Common myeloid progenitor, CD34-positive (primary cell): ENCODE measurements around the gene MME.

Source experiments
- CTCF ChIA-PET: fragments of 350-600 bp; sonication (Branson Sonifier 250); formaldehyde crosslinking; loops from one replicate; lab custom pipeline; 2021; ENCODE audit warnings: antibody characterized with exemption; lab: Charles Lee
- POLR2A ChIA-PET: fragments of 350-600 bp; sonication (Branson Sonifier 250); formaldehyde crosslinking; loops from one replicate; lab custom pipeline; 2021; ENCODE audit warnings: antibody characterized with exemption; lab: Charles Lee
- DNase-seq, 3 donors: peaks; one replicate each; pipeline versions ENCODE4 v3.0.0 to v3.0.0-alpha.2; 2013
- H3K27ac ChIP-seq, 2 experiments: 1 replicate in 1 of 2; 2 replicates in 1 of 2; pipeline ENCODE4 v1.7.0; 2013; ENCODE audit warnings: inconsistent platforms in 2 of 2, low read length in 2 of 2, mild to moderate bottlenecking in 2 of 2, low read depth in 1 of 2, moderate library complexity in 1 of 2; ENCODE audit not compliant: severe bottlenecking in 2 of 2, insufficient read depth in 1 of 2, poor library complexity in 1 of 2
- H3K27me3 ChIP-seq, 5 experiments: replicated peaks in 2 of 5; 1 replicate in 3 of 5; 2 replicates in 2 of 5; pipeline versions ENCODE4 v1.6.1 to v1.7.0; 2013; ENCODE audit warnings: low read length in 4 of 5, mild to moderate bottlenecking in 2 of 5, moderate library complexity in 2 of 5, inconsistent platforms in 1 of 5; ENCODE audit not compliant: insufficient read depth in 5 of 5, control insufficient read depth in 4 of 5
- H3K36me3 ChIP-seq, 4 experiments: 1 replicate in 2 of 4; 2 replicates in 2 of 4; pipeline versions ENCODE4 v1.6.1 to v1.7.0; 2013; ENCODE audit warnings: low read length in 3 of 4, control low read depth in 1 of 4, mild to moderate bottlenecking in 1 of 4; ENCODE audit not compliant: control insufficient read depth in 4 of 4, insufficient read depth in 4 of 4
- H3K4me1 ChIP-seq, 4 experiments: 1 replicate in 3 of 4; 2 replicates in 1 of 4; pipeline versions ENCODE4 v1.6.1 to v1.7.1; 2013; ENCODE audit warnings: low read length in 3 of 4, mild to moderate bottlenecking in 3 of 4, control low read depth in 1 of 4, inconsistent platforms in 1 of 4, moderate library complexity in 1 of 4; ENCODE audit not compliant: control insufficient read depth in 4 of 4, insufficient read depth in 4 of 4; ENCODE audit errors: control extremely low read depth in 1 of 4
- H3K4me3 ChIP-seq, 7 experiments: 1 replicate in 4 of 7; 2 replicates in 3 of 7; pipeline versions ENCODE4 v1.5.1 to v1.7.0; 2013; ENCODE audit warnings: mild to moderate bottlenecking in 7 of 7, low read length in 6 of 7, moderate library complexity in 6 of 7, inconsistent platforms in 2 of 7, low read depth in 2 of 7, control low read depth in 1 of 7; ENCODE audit not compliant: insufficient read depth in 4 of 7, control insufficient read depth in 1 of 7; ENCODE audit errors: extremely low read depth in 1 of 7
- H3K9me3 ChIP-seq, 5 experiments: 1 replicate in 4 of 5; 2 replicates in 1 of 5; pipeline versions ENCODE4 v1.6.1 to v1.7.1; 2013; ENCODE audit warnings: low read length in 4 of 5, mild to moderate bottlenecking in 2 of 5, inconsistent platforms in 1 of 5, low read depth in 1 of 5, moderate library complexity in 1 of 5; ENCODE audit not compliant: control insufficient read depth in 4 of 5, insufficient read depth in 2 of 5; ENCODE audit errors: control extremely low read depth in 1 of 5
- WGBS: methylation state at CpG from one replicate; pipeline ENCODE4 v1.1.5; 2013; ENCODE audit not compliant: insufficient coverage; 5-methylcytosine and 5-hydroxymethylcytosine counted together

The MME gene

GRCh38 chr3:155158346-155159037 is 78.4 kb downstream of the MME start:
- no peak for DNase-seq
- ChIA-PET CTCF (no interaction called here), POLR2A (no interaction called here)
- Histone ChIP-seq H3K9me3 (no peaks in the 10 kb centered on the region), H3K4me3 (no peak overlapping the region), H3K27ac (no peak overlapping the region), H3K4me1 (peaks cover 0 to 2% (median 0%) of the 10 kb centered on the region in 4 experiments), H3K27me3 (no peaks in the 10 kb centered on the region), H3K36me3 (no peaks in the 10 kb centered on the region)
- WGBS: 100% methylated on average over 2 of the region's 9 CpGs

GRCh38 chr3:155159301-155159700 is 79.2 kb downstream of the MME start:
- H3K4me3 ChIP-seq: no peak overlapping the region
- no peaks in the 10 kb centered on the region for H3K4me1 ChIP-seq
- DNase-seq: no peak
- no peaks in the 10 kb centered on the region for H3K9me3 ChIP-seq
- H3K27me3 ChIP-seq: no peaks in the 10 kb centered on the region
- POLR2A ChIA-PET: no interaction called here
- no peaks in the 10 kb centered on the region for H3K36me3 ChIP-seq
- H3K27ac ChIP-seq: no peak overlapping the region
- whole genome bisulfite sequencing: 100% methylated on average over 1 of the region's 2 CpGs
- CTCF ChIA-PET: no interaction called here

- 100% methylated on average over 2 of the region's 4 CpGs for WGBS
- no peaks in the 10 kb centered on the region for H3K4me1 ChIP-seq
- no peak overlapping the region for H3K4me3 ChIP-seq
- H3K9me3 ChIP-seq: no peaks in the 10 kb centered on the region
- ChIA-PET POLR2A (no interaction called here), CTCF (no interaction called here)
- no peak for DNase-seq
- no peak overlapping the region for H3K27ac ChIP-seq
- no peaks in the 10 kb centered on the region for H3K36me3 ChIP-seq
- H3K27me3 ChIP-seq: no peaks in the 10 kb centered on the region
Observed at GRCh38 chr3:155161640-155162292, 81.6 kb downstream of the MME start.

GRCh38 chr3:155164306-155164705 is 84.2 kb downstream of the MME start:
- CTCF ChIA-PET: no interaction called here
- DNase-seq: no peak
- Histone ChIP-seq H3K27me3 (no peaks in the 10 kb centered on the region), H3K4me1 (no peaks in the 10 kb centered on the region), H3K27ac (no peak overlapping the region), H3K9me3 (no peaks in the 10 kb centered on the region), H3K4me3 (no peak overlapping the region), H3K36me3 (no peaks in the 10 kb centered on the region)
- POLR2A ChIA-PET: no interaction called here

GRCh38 chr3:155166441-155166840 is 86.3 kb downstream of the MME start:
- ChIA-PET CTCF (no interaction called here), POLR2A (no interaction called here)
- no CpG with 5 or more reads among the region's 2 CpGs for WGBS
- DNase-seq: no peak
- Histone ChIP-seq H3K4me1 (no peaks in the 10 kb centered on the region), H3K4me3 (no peak overlapping the region), H3K27ac (no peak overlapping the region), H3K9me3 (no peaks in the 10 kb centered on the region), H3K36me3 (no peaks in the 10 kb centered on the region), H3K27me3 (no peaks in the 10 kb centered on the region)

GRCh38 chr3:155169197-155169596 is 89.1 kb downstream of the MME start:
- Histone ChIP-seq H3K4me3 (no peak overlapping the region), H3K36me3 (peaks cover 0 to 3% (median 0%) of the 10 kb centered on the region in 4 experiments), H3K4me1 (no peaks in the 10 kb centered on the region), H3K27ac (no peak overlapping the region), H3K9me3 (no peaks in the 10 kb centered on the region), H3K27me3 (no peaks in the 10 kb centered on the region)
- CTCF ChIA-PET: no interaction called here
- no peak for DNase-seq
- POLR2A ChIA-PET: no interaction called here
- no CpG with 5 or more reads among the region's 2 CpGs for WGBS

GRCh38 chr3:155173771-155174170 is 93.7 kb downstream of the MME start:
- Histone ChIP-seq H3K27me3 (no peaks in the 10 kb centered on the region), H3K4me1 (no peaks in the 10 kb centered on the region), H3K4me3 (no peak overlapping the region), H3K36me3 (peaks cover 0 to 6% (median 0%) of the 10 kb centered on the region in 4 experiments), H3K9me3 (peaks cover 0 to 3% (median 0%) of the 10 kb centered on the region in 5 experiments), H3K27ac (no peak overlapping the region)
- CTCF ChIA-PET: no interaction called here
- WGBS: no CpG with 5 or more reads among the region's 1 CpG
- POLR2A ChIA-PET: no interaction called here
- DNase-seq: no peak
